HG03095 (cell line): ENCODE results near the gene CXCR6.

Source experiments
- ATAC-seq: cut with Tn5 transposase; IDR thresholded peaks from one replicate; pipeline ENCODE4 v1.9.1; 2021; ENCODE audit warnings: moderate library complexity; ENCODE audit not compliant: unreplicated experiment

Gene CXCR6

GRCh38 chr3:45921158-45922038, 21.9 kb upstream of the CXCR6 start:
- ATAC-seq = no peak

GRCh38 chr3:45922039-45922326, 21.3 kb upstream of the CXCR6 start:
- ATAC-seq = no peak

GRCh38 chr3:45922950-45923590, 20.2 kb upstream of the CXCR6 start:
- no peak for ATAC-seq

GRCh38 chr3:45923755-45924154, 19.5 kb upstream of the CXCR6 start:
- ATAC-seq = no peak

- ATAC-seq = no peak
Observed at GRCh38 chr3:45927881-45928280, 15.4 kb upstream of the CXCR6 start.

GRCh38 chr3:45929042-45929679, 14.1 kb upstream of the CXCR6 start:
- ATAC-seq = no peak

- ATAC-seq = no peak
Observed at GRCh38 chr3:45931496-45931895, 11.8 kb upstream of the CXCR6 start.

- no peak for ATAC-seq
Observed at GRCh38 chr3:45932112-45932511, 11.2 kb upstream of the CXCR6 start.

- no peak for ATAC-seq
Observed at GRCh38 chr3:45933591-45933990, 9.7 kb upstream of the CXCR6 start.

GRCh38 chr3:45936261-45936660, 7.0 kb upstream of the CXCR6 start:
- ATAC-seq = no peak

- no peak for ATAC-seq
Observed at GRCh38 chr3:45937206-45938042, 5.8 kb upstream of the CXCR6 start.

GRCh38 chr3:45938043-45938435, 5.2 kb upstream of the CXCR6 start:
- no peak for ATAC-seq

- ATAC-seq = no peak
Observed at GRCh38 chr3:45938864-45939263, 4.4 kb upstream of the CXCR6 start.

- no peak for ATAC-seq
Observed at GRCh38 chr3:45939341-45939771, 3.9 kb upstream of the CXCR6 start.

GRCh38 chr3:45940004-45940780, 3.1 kb upstream of the CXCR6 start:
- no peak for ATAC-seq

GRCh38 chr3:45940781-45941365, 2.4 kb upstream of the CXCR6 start:
- no peak for ATAC-seq

- no peak for ATAC-seq
Observed at GRCh38 chr3:45942051-45942825, 1.0 kb upstream of the CXCR6 start.

GRCh38 chr3:45944830-45945620, 1.8 kb downstream of the CXCR6 start:
- no peak for ATAC-seq

- ATAC-seq = no peak
Observed at GRCh38 chr3:45946307-45946706, 3.0 kb downstream of the CXCR6 start.
